OCI-LY1 (cell line): ENCODE results near the gene DACT2.

ENCODE experiments used
- H2AFZ ChIP-seq: fragments of 200-600 bp; sonication (generic), shearing (Covaris generic); 2 replicates; pipeline ENCODE4 v1.6.0; 2014; ENCODE audit warnings: antibody characterized with exemption, mild to moderate bottlenecking, low read length
- H3F3A ChIP-seq: fragments of 200-600 bp; sonication (generic), shearing (Covaris generic); 2 replicates; pipeline ENCODE4 v1.6.0; 2014; ENCODE audit warnings: mild to moderate bottlenecking, antibody characterized with exemption, low read length, moderate library complexity; ENCODE audit not compliant: insufficient read depth
- H3K27ac ChIP-seq: fragments of 200-600 bp; sonication (generic); 2 replicates; pipeline ENCODE4 v1.5.1; 2014; ENCODE audit warnings: low read length, mixed run types, mild to moderate bottlenecking, low read depth; ENCODE audit not compliant: poor library complexity, severe bottlenecking
- H3K27me3 ChIP-seq: fragments of 200-600 bp; sonication (generic); 2 replicates; pipeline ENCODE4 v1.6.0; 2014; ENCODE audit warnings: antibody characterized with exemption, mild to moderate bottlenecking, low read length, moderate library complexity; ENCODE audit not compliant: insufficient read depth
- H3K36me3 ChIP-seq: fragments of 200-600 bp; sonication (generic); 2 replicates; pipeline ENCODE4 v1.6.1; 2014; ENCODE audit warnings: mild to moderate bottlenecking, antibody characterized with exemption, low read length, moderate library complexity, mixed read lengths; ENCODE audit not compliant: insufficient read depth
- H3K4me1 ChIP-seq: fragments of 200-600 bp; sonication (generic); 2 replicates; pipeline ENCODE4 v1.5.1; 2014; ENCODE audit warnings: mild to moderate bottlenecking, low read length, moderate library complexity; ENCODE audit not compliant: insufficient read depth, severe bottlenecking
- H3K4me2 ChIP-seq: fragments of 200-600 bp; sonication (generic), shearing (Covaris generic); 2 replicates; pipeline ENCODE4 v1.6.1; 2014; ENCODE audit warnings: low read length
- H3K4me3 ChIP-seq: fragments of 200-600 bp; sonication (generic); 2 replicates; pipeline ENCODE4 v1.5.1; 2014; ENCODE audit warnings: low read length, low read depth, mild to moderate bottlenecking, mixed read lengths; ENCODE audit not compliant: poor library complexity, severe bottlenecking
- H3K79me2 ChIP-seq: fragments of 200-600 bp; shearing (Covaris generic); 2 replicates; pipeline ENCODE4 v1.6.1; 2016; ENCODE audit warnings: mixed run types, low read length, mixed read lengths; ENCODE audit not compliant: insufficient read depth
- H3K9ac ChIP-seq: fragments of 200-600 bp; sonication (generic), shearing (Covaris generic); 2 replicates; pipeline ENCODE4 v1.6.1; 2014; ENCODE audit warnings: mild to moderate bottlenecking, low read length, mixed read lengths
- H3K9me2 ChIP-seq: fragments of 200-600 bp; sonication (generic), shearing (Covaris generic); 2 replicates; pipeline ENCODE4 v1.6.1; 2014; ENCODE audit warnings: low read depth, mild to moderate bottlenecking, low read length, mixed read lengths
- H3K9me3 ChIP-seq: fragments of 200-600 bp; shearing (Covaris generic); 2 replicates; pipeline ENCODE4 v1.6.1; 2014; ENCODE audit warnings: low read length, mixed read lengths
- H4K20me1 ChIP-seq: fragments of 200-600 bp; sonication (generic), shearing (Covaris generic); 2 replicates; pipeline ENCODE4 v1.6.0; 2016; ENCODE audit warnings: mild to moderate bottlenecking, low read length; ENCODE audit not compliant: insufficient read depth
- CTCF ChIP-seq: fragments of 200-600 bp; sonication (generic), shearing (Covaris generic); IDR thresholded peaks from 2 replicates; pipeline ENCODE4 v1.5.1; 2017; ENCODE audit warnings: mild to moderate bottlenecking, antibody characterized with exemption, low read length, moderate library complexity, mixed read lengths
- EZH2 ChIP-seq: fragments of 200-600 bp; sonication (generic), shearing (Covaris generic); IDR thresholded peaks from 2 replicates; pipeline ENCODE4 v1.8.0; 2017; ENCODE audit warnings: borderline replicate concordance, mixed run types, mild to moderate bottlenecking, antibody characterized with exemption, low read length, moderate library complexity, mixed read lengths

DACT2 gene

GRCh38 chr6:168328086-168328485 lies 8.5 kb upstream of the DACT2 start:
- H3K4me1 ChIP-seq, result no peaks in the 10 kb centered on the region
- H3K4me2 ChIP-seq, result no peak overlapping the region
- H3K27me3 ChIP-seq, result no peaks in the 10 kb centered on the region
- no peak overlapping the region for H3K9ac ChIP-seq
- H3K9me3 ChIP-seq, result no peaks in the 10 kb centered on the region
- H3K27ac ChIP-seq, result no peak overlapping the region
- H3K9me2 ChIP-seq, result no peaks in the 10 kb centered on the region
- H3K4me3 ChIP-seq, result no peak overlapping the region
- TF ChIP-seq CTCF (no peak), EZH2 (no peak)
- H2AFZ ChIP-seq, result no peak overlapping the region
- no peaks in the 10 kb centered on the region for H3K79me2 ChIP-seq
- H4K20me1 ChIP-seq, result no peaks in the 10 kb centered on the region
- H3F3A ChIP-seq, result no peaks in the 10 kb centered on the region
- no peaks in the 10 kb centered on the region for H3K36me3 ChIP-seq

- TF ChIP-seq EZH2 (no peak), CTCF (no peak)
- H3K4me3 ChIP-seq, result no peak overlapping the region
- H3K36me3 ChIP-seq, result no peaks in the 10 kb centered on the region
- H3K27me3 ChIP-seq, result no peaks in the 10 kb centered on the region
- H2AFZ ChIP-seq, result no peak overlapping the region
- no peak overlapping the region for H3K27ac ChIP-seq
- H3K9me2 ChIP-seq, result no peaks in the 10 kb centered on the region
- H3F3A ChIP-seq, result no peaks in the 10 kb centered on the region
- no peak overlapping the region for H3K4me2 ChIP-seq
- no peaks in the 10 kb centered on the region for H3K4me1 ChIP-seq
- no peaks in the 10 kb centered on the region for H3K79me2 ChIP-seq
- no peaks in the 10 kb centered on the region for H3K9me3 ChIP-seq
- no peak overlapping the region for H3K9ac ChIP-seq
- no peaks in the 10 kb centered on the region for H4K20me1 ChIP-seq
Observed at GRCh38 chr6:168326294-168327261, 7.0 kb upstream of the DACT2 start.

- TF ChIP-seq EZH2, result no peak
- no peak for TF ChIP-seq CTCF
- no peak overlapping the region for H3K4me3 ChIP-seq
- no peak overlapping the region for H2AFZ ChIP-seq
Observed at GRCh38 chr6:168322966-168323365, 3.4 kb upstream of the DACT2 start.

More at GRCh38 chr6:168322966-168323365, 3.4 kb upstream of the DACT2 start:
- Histone ChIP-seq H3K27ac (no peak overlapping the region), H3K9me3 (no peaks in the 10 kb centered on the region), H3K27me3 (no peaks in the 10 kb centered on the region), H3K79me2 (no peaks in the 10 kb centered on the region), H3K4me1 (no peaks in the 10 kb centered on the region), H3F3A (no peaks in the 10 kb centered on the region), H3K36me3 (no peaks in the 10 kb centered on the region), H3K9me2 (no peaks in the 10 kb centered on the region), H4K20me1 (no peaks in the 10 kb centered on the region), H3K4me2 (no peak overlapping the region), H3K9ac (no peak overlapping the region)
